Stimulated activated CD4-positive, alpha-beta T cell treated with anti-CD3 and anti-CD28 coated beads, Interleukin-4, amount 100 ng/mL, for 24 hours (primary cell): ENCODE data around the gene SLC9A7.
A peak's percentile ranks its signal among the peaks of the same experiment; 100 is the strongest.

Source experiments
- DNase-seq: peaks from one replicate; pipeline ENCODE4 v3.0.0-alpha.2; 2020

The SLC9A7 gene

GRCh38 chrX:46695491-46695890 lies 63.4 kb downstream of the SLC9A7 start:
- no peak for DNase-seq

DNA sequence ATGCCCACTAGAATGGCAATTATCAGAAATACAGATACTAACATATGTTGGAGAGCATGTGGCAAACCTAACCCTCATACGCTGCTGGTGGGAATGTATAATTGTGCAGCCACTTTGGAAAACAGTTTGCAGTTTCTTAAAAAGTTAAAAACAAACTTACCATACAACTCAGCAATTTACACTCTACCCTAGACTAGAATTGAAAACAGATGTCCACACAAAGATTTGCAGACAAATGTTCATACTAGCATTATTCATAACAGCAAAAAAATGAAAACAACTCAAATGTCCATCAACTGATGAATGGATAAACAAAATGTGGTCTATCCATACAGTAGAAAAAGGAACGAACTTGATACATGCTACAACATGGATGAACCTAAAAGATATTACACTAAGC lies 64.4 kb downstream of the SLC9A7 start:
- DNase-seq: no peak

DNA sequence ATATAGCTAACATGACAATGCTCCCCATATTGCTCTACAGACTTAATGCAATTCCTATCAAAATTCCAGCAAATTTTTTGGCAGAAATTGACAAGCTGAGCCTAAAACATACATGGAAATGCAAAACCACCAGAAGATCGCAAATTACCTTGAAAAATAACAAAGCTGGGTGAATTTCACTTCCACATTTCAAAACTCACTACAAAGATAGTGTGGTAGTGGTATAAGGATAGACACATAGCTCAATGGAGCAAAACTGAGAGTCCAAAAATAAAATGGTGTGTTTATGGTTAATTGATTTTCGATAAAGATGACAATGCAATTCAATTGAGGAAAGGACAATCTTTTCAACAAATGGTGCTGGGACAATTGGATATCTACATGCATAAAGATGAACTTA lies 65.8 kb downstream of the SLC9A7 start:
- DNase-seq: no peak

DNA sequence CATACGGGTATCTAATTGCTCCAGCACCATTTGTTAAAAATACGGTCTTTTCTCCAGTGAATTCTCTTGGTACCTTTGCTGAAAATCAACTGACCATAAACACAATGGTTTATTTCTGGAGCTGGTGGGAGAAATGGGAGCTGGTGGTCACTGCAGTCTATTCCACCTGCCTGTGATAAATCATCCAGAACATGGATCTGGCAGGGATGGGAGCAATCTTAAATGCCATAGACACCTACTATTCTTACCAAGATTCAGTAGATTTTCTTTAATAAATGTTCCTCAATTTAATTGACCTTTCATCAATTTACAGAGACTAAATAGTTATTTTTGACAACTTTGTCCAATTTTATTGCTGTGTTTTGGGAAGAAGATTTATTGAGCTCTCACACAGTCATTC lies 68.1 kb downstream of the SLC9A7 start:
- no peak for DNase-seq

GRCh38 chrX:46687619-46688018 lies 71.3 kb downstream of the SLC9A7 start:
- no peak for DNase-seq

- peak; percentile 47 for DNase-seq
Measured at GRCh38 chrX:46686003-46686645, 72.8 kb downstream of the SLC9A7 start.

DNA sequence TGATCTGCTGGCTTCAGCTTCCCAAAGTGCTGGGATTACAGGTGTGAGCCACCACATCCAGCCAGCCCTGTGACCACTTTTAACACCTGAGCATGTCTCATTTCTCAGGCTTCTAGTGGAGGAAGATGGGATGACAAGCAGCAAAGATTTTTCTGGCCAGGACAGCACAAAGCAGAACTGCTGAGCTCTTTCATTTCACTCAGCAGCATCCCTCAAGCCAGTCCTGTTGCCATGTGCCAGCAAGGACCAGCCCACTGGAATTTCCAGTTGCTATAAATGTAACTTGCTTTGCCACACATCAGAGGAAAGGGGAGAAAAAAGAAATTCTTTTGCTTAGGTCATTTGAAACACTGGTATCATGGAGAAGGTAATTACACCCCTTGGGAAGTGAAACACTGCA lies 75.9 kb downstream of the SLC9A7 start:
- no peak for DNase-seq

- no peak for DNase-seq
Measured at GRCh38 chrX:46681849-46682248, 77.1 kb downstream of the SLC9A7 start.

- DNase-seq: no peak
Measured at GRCh38 chrX:46678232-46678631, 80.7 kb downstream of the SLC9A7 start.

- DNase-seq: no peak
Measured at GRCh38 chrX:46676399-46677356, 82.2 kb downstream of the SLC9A7 start.

GRCh38 chrX:46673620-46674359 lies 85.1 kb downstream of the SLC9A7 start:
- DNase-seq: no peak

GRCh38 chrX:46670316-46670715 lies 88.6 kb downstream of the SLC9A7 start:
- DNase-seq: no peak

- DNase-seq: no peak
Measured at GRCh38 chrX:46666831-46667230, 92.1 kb downstream of the SLC9A7 start.

DNA sequence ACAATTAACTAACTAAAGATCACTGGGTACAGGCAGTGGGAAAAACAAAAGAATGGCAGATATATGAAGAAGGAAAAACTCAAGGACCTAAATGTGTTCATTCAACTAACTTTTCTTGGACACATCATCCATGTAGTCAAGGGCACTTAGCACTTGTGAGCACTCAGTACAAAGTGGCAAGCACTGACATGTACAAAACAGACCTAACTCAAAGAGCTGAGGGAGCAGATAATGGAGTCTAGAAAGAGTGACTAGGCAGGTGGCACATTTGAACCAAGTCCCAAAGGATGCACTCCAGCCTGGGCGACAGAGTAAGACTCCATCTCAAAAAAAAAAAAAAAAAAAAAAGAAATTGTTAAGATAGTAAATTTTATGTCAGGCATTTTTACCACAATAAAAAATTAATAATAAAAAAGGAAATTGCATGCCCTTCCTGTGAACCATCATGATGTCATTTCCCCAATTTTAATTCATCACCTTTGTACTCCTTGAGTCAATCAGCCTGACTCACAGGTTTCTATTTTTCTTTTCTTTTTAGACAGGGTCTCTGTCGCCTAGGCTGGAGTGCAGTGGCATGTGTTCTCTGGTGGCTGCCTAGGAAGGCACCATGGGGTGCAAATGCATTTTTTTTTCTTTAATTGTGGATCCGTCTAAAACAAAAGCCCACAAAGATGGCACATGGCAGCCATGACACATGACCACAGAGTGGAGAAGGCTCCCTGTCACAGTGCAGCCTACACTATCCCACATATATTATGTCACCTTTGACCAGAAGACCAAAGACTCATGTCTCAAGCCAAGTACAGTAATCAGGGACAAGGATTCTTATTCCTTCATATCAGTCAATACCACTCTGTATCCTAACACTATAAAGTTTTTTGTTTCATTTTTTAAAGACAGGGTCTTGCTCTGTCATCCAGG lies 93.4 kb downstream of the SLC9A7 start:
- DNase-seq: no peak

GRCh38 chrX:46662188-46662958 lies 96.5 kb downstream of the SLC9A7 start:
- no peak for DNase-seq

- no peak for DNase-seq
Measured at GRCh38 chrX:46653482-46653881, 105.4 kb downstream of the SLC9A7 start.

DNA sequence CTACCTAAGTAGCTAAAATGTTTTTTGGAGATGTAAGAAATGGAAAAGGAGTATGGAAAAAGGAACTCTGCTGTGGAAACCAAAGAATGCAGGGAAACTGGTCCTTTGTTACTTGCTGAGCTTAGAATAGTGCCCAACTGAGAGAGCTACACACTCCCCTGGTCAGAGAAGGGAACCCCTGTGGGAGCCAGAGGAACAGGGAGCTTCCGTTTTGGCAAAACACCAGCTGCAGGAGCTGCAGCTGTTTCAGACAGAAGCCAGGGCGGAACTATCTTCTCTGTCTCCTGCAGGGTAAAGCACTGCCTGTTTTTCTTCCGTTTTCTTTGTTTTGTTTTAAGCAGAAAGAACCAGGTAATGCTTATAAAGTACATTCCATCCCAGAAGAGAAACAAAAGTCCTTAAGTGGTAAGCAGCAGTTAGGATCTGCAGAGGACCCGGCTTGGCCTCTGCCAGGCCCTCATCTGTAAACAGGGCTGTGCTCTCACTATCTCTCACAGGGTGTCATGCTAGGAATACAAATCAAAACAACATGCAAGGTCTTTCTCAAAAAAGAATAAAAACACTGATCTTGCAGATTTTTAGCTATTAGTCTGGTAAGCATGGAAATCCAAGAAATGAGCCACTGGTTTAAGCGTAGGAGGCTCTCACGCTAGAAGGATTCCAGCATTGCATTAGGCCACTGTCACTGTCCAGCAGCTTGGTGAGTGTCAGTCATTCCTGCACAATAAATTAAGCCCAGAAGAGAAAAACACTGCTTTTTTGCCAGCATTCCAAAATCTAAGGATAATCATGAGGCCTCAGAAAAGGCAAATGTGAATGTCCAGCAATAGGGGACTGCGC lies 109.3 kb downstream of the SLC9A7 start:
- no peak for DNase-seq

- DNase-seq: no peak
Measured at GRCh38 chrX:46648660-46649059, 110.3 kb downstream of the SLC9A7 start.

- DNase-seq: no peak
Measured at GRCh38 chrX:46647251-46647650, 111.7 kb downstream of the SLC9A7 start.

- DNase-seq: no peak
Measured at GRCh38 chrX:46645614-46646013, 113.3 kb downstream of the SLC9A7 start.

- DNase-seq: no peak
Measured at GRCh38 chrX:46643636-46644035, 115.3 kb downstream of the SLC9A7 start.
